Measurements from ENCODE around the gene MAMLD1.

Gene MAMLD1

DNA sequence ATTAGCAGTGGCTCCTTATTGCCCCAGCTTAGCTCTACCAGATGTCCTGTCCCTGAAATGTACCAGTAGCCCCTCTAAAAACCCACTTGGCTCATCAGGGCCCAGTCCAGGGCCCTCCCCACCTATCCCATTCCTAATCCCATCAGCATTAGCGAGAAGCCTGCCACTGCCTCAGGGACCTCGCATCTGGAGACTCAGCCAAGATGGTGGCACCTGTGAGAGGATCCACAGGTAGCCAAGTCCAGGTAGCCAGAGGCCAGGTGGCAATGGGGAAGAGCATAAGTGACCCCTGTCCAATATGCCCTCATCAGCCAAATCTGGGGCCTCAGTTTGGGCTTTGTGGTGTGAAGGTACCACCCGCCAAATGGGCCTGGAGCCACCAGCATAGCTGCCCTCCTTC lies 97.7 kb downstream of the MAMLD1 start:
- no peak for DNase-seq
- Histone ChIP-seq H3K27me3 (no peaks in the 10 kb centered on the region), H3K9me3 (no peaks in the 10 kb centered on the region), H3K4me1 (no peaks in the 10 kb centered on the region), H3K4me3 (no peak overlapping the region), H3K27ac (no peak overlapping the region), H3K36me3 (no peaks in the 10 kb centered on the region)
- intact Hi-C loops (cut with DNase I; ENCODE audit: low total_unique reads) = no loop called here
- TF ChIP-seq, protein P1, sequence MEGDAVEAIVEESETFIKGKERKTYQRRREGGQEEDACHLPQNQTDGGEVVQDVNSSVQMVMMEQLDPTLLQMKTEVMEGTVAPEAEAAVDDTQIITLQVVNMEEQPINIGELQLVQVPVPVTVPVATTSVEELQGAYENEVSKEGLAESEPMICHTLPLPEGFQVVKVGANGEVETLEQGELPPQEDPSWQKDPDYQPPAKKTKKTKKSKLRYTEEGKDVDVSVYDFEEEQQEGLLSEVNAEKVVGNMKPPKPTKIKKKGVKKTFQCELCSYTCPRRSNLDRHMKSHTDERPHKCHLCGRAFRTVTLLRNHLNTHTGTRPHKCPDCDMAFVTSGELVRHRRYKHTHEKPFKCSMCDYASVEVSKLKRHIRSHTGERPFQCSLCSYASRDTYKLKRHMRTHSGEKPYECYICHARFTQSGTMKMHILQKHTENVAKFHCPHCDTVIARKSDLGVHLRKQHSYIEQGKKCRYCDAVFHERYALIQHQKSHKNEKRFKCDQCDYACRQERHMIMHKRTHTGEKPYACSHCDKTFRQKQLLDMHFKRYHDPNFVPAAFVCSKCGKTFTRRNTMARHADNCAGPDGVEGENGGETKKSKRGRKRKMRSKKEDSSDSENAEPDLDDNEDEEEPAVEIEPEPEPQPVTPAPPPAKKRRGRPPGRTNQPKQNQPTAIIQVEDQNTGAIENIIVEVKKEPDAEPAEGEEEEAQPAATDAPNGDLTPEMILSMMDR (IDR thresholded peaks at IDR 0.05) = no peak

DNA sequence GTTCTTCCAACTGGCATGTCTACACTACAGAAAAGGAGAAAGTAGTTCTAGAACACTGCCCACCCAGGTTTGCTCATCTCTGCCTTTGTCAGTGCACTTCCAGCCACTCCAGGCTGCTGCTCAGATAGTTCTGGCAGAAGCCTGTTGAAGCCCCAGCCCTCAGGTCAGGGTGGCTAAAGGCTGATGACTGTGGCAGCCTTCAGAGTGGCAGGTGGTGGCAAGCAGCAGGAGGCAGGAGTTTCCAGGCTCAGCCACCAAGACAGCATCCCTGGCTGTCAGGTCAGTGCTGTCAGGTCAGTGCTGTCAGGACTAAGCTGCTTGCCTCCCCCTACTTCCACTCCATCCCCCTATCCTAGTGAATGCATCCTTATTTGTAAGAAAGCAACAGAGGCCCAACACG lies 100.4 kb downstream of the MAMLD1 start:
- H3K4me1 ChIP-seq = no peaks in the 10 kb centered on the region
- H3K36me3 ChIP-seq = no peaks in the 10 kb centered on the region
- H3K9me3 ChIP-seq = no peaks in the 10 kb centered on the region
- TF ChIP-seq, protein P1 (IDR thresholded peaks at IDR 0.05) = no peak
- no peaks in the 10 kb centered on the region for H3K27me3 ChIP-seq
- no peak overlapping the region for H3K27ac ChIP-seq
- H3K4me3 ChIP-seq = no peak overlapping the region
- intact Hi-C loops (cut with DNase I; ENCODE audit: low total_unique reads) = no loop called here
- DNase-seq = no peak

GRCh38 chrX:150464001-150464400 lies 100.9 kb downstream of the MAMLD1 start:
- intact Hi-C loops (cut with DNase I; ENCODE audit: low total_unique reads) = no loop called here
- Histone ChIP-seq H3K27me3 (no peaks in the 10 kb centered on the region), H3K4me3 (no peak overlapping the region), H3K27ac (no peak overlapping the region), H3K9me3 (no peaks in the 10 kb centered on the region), H3K4me1 (no peaks in the 10 kb centered on the region), H3K36me3 (no peaks in the 10 kb centered on the region)
- DNase-seq = no peak
- TF ChIP-seq, protein P1 (IDR thresholded peaks at IDR 0.05) = no peak

- Histone ChIP-seq H3K27ac (peak overlapping the region; percentile 37 to 49), H3K4me3 (no peak overlapping the region), H3K4me1 (no peaks in the 10 kb centered on the region), H3K9me3 (no peaks in the 10 kb centered on the region), H3K36me3 (no peaks in the 10 kb centered on the region), H3K27me3 (no peaks in the 10 kb centered on the region)
- TF ChIP-seq, protein P1 (IDR thresholded peaks at IDR 0.05) = no peak
- DNase-seq = no peak
- intact Hi-C loops (cut with DNase I; ENCODE audit: low total_unique reads) = no loop called here
Observed at GRCh38 chrX:150465326-150465725, 102.2 kb downstream of the MAMLD1 start.

GRCh38 chrX:150465881-150466775 lies 103.0 kb downstream of the MAMLD1 start:
- H3K27ac ChIP-seq = peak overlapping the region; percentile 37 to 49

More at GRCh38 chrX:150465881-150466775, 103.0 kb downstream of the MAMLD1 start:
- Histone ChIP-seq H3K9me3 (no peaks in the 10 kb centered on the region), H3K4me3 (no peak overlapping the region), H3K4me1 (no peaks in the 10 kb centered on the region), H3K27me3 (no peaks in the 10 kb centered on the region), H3K36me3 (no peaks in the 10 kb centered on the region)
- peak in 1 of 2 donors; percentile 62 for DNase-seq
- TF ChIP-seq, protein P1 (IDR thresholded peaks at IDR 0.05) = no peak
- intact Hi-C loops (cut with DNase I; ENCODE audit: low total_unique reads) = no loop called here

Data from tibial artery (tissue), 4 donors.